ENCODE measurements around the gene MYL7. TPM values are rescaled to one million over a fixed set of nuclear protein-coding genes. Genes with fewer than 3 reads are reported as not detected.
A peak's percentile ranks its signal among the peaks of the same experiment; 100 is the strongest.
"Not testable (repeated sequence)": the region's sequence is repeated elsewhere in the genome, so short reads cannot be mapped to it uniquely, and the experiment has no call there.

The MYL7 gene
- total RNA-seq, 4 donors from 2014 or later: not detected

GRCh38 chr7:44128721-44129582, 12.2 kb downstream of the MYL7 start:
- H3K36me3 ChIP-seq: no peaks in the 10 kb centered on the region
- peaks cover 0 to 7% (median 0%) of the 10 kb centered on the region in 3 donors for H3K4me1 ChIP-seq
- no peaks in the 10 kb centered on the region for H3K9me3 ChIP-seq
- WGBS, 2 donors: 57 to 58% methylated on average over 2 to 6 of the region's 6 CpGs
- no peak for DNase-seq
- no peak overlapping the region for H3K27ac ChIP-seq
- no peak for TF ChIP-seq POLR2A (IDR thresholded peaks at IDR 0.05)
- TF ChIP-seq CTCF (IDR thresholded peaks at IDR 0.05): no peak
- H3K27me3 ChIP-seq: no peaks in the 10 kb centered on the region
- intact Hi-C loops (cut with DNase I): no loop called here
- no peak overlapping the region for H3K4me3 ChIP-seq

DNA sequence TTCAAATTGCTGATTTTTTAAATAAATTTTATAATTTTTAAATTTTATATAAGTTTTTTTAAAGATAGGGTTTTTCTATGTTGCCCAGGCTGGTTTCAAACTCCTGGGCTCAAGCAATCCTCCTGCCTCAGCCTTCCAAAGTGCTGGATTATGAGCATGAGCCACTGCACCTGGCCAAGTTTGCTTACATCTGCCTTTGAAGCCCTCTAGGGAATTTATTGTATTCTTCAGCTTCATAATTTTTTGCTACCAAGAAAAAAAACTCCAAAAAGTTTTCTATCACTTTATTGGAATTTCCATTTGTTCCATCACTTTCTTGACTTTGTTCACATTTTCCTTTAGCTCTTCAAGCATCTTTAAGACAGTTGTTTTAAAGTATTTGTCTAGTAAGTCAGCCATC, 14.0 kb downstream of the MYL7 start:
- Histone ChIP-seq H3K36me3 (no peaks in the 10 kb centered on the region), H3K27ac (no peak overlapping the region), H3K4me3 (no peak overlapping the region), H3K9me3 (no peaks in the 10 kb centered on the region), H3K27me3 (no peaks in the 10 kb centered on the region), H3K4me1 (peaks cover 7 to 18% (median 7%) of the 10 kb centered on the region in 3 donors)
- DNase-seq: no peak
- TF ChIP-seq POLR2A (IDR thresholded peaks at IDR 0.05): no peak
- TF ChIP-seq CTCF (IDR thresholded peaks at IDR 0.05): no peak
- intact Hi-C loops (cut with DNase I): no loop called here

DNA sequence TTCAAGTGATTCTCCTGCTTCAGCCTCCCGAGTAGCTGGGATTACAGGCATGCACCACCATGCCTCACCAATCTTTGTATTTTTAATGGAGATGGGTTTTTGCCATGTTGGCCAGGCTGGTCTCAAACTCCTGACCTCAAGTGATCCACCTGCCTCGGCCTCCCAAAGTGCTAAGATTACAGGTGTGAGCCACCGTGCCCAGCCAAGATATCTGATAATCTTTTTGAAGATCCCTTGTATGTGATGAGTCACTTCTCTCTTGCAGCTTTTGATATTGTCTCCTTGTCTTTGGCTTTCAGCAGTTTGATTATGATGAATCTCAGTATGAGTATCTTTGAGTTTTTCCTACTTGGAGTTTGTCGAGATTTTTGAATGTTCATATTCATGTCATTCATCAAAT, 14.6 kb downstream of the MYL7 start:
- 75 to 84% methylated on average over 4 of the region's 4 CpGs for WGBS, 2 donors
- intact Hi-C loops (cut with DNase I); H3K27ac ChIP-seq; H3K4me3 ChIP-seq; H3K36me3 ChIP-seq; DNase-seq; H3K27me3 ChIP-seq; H3K9me3 ChIP-seq: not testable (repeated sequence)
- H3K4me1 ChIP-seq: peaks cover 7 to 24% (median 11%) of the 10 kb centered on the region in 3 donors

DNA sequence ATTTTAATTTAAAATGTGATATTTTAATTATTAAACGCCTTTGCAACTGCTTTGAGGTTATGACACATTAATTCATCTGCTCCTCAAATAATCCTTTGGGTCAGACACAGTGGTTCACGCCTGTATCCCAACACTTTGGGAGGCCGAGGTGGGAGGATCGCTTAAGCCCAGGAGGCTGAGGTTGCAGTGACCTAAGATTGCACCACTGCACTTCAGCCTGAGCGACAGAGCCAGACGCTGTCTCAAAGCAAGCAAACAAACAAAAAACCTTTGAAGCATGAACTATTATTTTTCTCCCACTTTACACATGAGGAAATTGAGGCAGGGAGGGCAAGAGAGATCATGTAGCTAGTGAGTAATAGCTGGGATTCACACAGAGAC, 16.3 kb downstream of the MYL7 start:
- Histone ChIP-seq H3K36me3 (peaks cover 4 to 22% (median 6%) of the 10 kb centered on the region in 3 donors), H3K4me1 (peaks cover 7 to 39% (median 11%) of the 10 kb centered on the region in 3 donors), H3K27me3 (no peaks in the 10 kb centered on the region), H3K4me3 (no peak overlapping the region), H3K27ac (no peak overlapping the region), H3K9me3 (no peaks in the 10 kb centered on the region)
- intact Hi-C loops (cut with DNase I): no loop called here
- 96% methylated on average over 6 of the region's 6 CpGs for WGBS, 2 donors
- DNase-seq: no peak
- TF ChIP-seq CTCF (IDR thresholded peaks at IDR 0.05): no peak

DNA sequence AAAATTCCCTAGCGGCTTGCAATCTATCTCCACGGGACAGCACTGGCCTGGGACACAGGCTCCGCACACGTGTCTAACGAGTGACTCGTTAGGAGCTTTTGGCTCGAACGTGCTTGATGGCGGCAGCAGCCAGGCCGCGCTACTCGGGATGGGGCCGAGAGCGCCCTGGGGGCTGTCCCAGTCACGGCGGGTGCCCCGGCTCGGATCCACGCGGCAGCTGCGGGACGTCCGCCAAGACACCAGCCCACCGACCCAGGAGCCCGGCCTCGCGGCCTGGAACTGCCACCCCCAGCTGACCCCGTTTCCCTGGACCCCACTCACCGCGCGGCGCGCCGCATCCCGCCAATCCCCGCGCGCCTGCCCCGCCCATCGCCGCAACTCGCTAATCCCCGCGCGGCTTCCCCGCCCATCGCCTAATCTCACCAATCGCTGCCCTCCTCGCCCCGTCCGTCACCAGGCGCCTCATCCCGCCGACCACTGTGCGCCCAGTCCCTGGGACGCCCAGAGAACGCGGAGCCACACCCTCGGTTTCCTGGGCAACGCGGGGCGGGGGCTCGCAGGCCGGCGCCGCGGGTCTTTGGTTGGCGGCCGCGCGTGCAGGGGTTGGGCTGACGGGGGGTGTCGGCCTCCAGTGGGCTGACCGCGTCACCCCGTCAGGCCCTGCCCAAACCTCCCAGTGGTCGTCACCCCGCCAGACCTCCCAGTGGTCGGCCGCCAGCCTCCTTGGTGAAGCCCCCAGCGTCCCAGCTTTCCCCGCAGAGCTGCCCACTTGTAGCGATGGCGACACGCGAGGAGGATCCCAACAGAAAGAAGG, 17.7 kb downstream of the MYL7 start, which contains the start of gene POLD2:
TSS of gene POLD2 (minus strand) at position 359 of the 814 bp plus-strand sequence. CDS start 1,495 bp downstream, outside the sequence.
- intact Hi-C loops (cut with DNase I): no loop called here
- H3K36me3 ChIP-seq: peaks cover 4 to 36% (median 6%) of the 10 kb centered on the region in 3 donors
- H3K4me1 ChIP-seq: peaks cover 7 to 48% (median 11%) of the 10 kb centered on the region in 3 donors
- peak in 2 of 6 experiments; percentile 14 to 16 for TF ChIP-seq CTCF (IDR thresholded peaks at IDR 0.05)
- TF ChIP-seq POLR2A (IDR thresholded peaks at IDR 0.05): peak in 3 of 4 donors; percentile 34 to 69 (median 53)
- peak within 1 kb of the TSS; percentile 62 to 84 (median 74) for H3K4me3 ChIP-seq
- H3K27ac ChIP-seq: peak within 1 kb of the TSS; percentile 85 to 93 (median 90)
- WGBS, 2 donors: 0% methylated on average over 6 to 25 of the region's 86 CpGs
- no peaks in the 10 kb centered on the region for H3K27me3 ChIP-seq
- DNase-seq: peak; percentile 81
- no peaks in the 10 kb centered on the region for H3K9me3 ChIP-seq

Measured in esophagus squamous epithelium (tissue), 5 donors.